ENCODE measurements around the gene MBTPS1. TPM values are rescaled to one million over a fixed set of nuclear protein-coding genes. Genes with fewer than 3 reads are reported as not detected.

The MBTPS1 gene
- total and polyA plus RNA-seq, 2 donors (not counting 1 experiment from before 2014, with no cell fraction given), result 80.3 to 109 TPM

- Histone ChIP-seq H3K4me1 (ENCODE audit: control insufficient read depth, extremely low read depth, insufficient read depth, low read length) (peaks cover 7% of the 10 kb centered on the region), H3K4me2 (ENCODE audit: extremely low read depth, insufficient read depth, low read length) (no peak overlapping the region), H3K27ac (ENCODE audit: insufficient read depth, low read length) (no peak overlapping the region), H3K9me3 (ENCODE audit: control insufficient read depth, insufficient read depth, low read depth, low read length) (no peaks in the 10 kb centered on the region), H3K27me3 (ENCODE audit: control insufficient read depth, insufficient read depth, low read length) (no peaks in the 10 kb centered on the region), H3K79me2 (ENCODE audit: control insufficient read depth, insufficient read depth, low read length) (peaks cover 4% of the 10 kb centered on the region), H4K20me1 (ENCODE audit: control insufficient read depth, extremely low read depth, insufficient read depth, low read length) (no peaks in the 10 kb centered on the region), H3K36me3 (ENCODE audit: control insufficient read depth, insufficient read depth, low read length) (peaks cover 3% of the 10 kb centered on the region), H2AFZ (ENCODE audit: low read length) (no peak overlapping the region), H3K4me3 (replicated peaks in 1 of 4; ENCODE audit: control extremely low read depth in 1 of 4, insufficient read depth in 1 of 4, low read depth in 3 of 4, low read length in 4 of 4) (no peak overlapping the region), H3K9ac (ENCODE audit: insufficient read depth, low read length) (no peak overlapping the region)
- TF ChIP-seq EZH2 (IDR thresholded peaks at IDR 0.05; ENCODE audit: low read length, missing control alignments) (no peak), CTCF (conservative IDR thresholded peaks at IDR 0.05 in 1 of 2, IDR thresholded peaks at IDR 0.05 in 1 of 2; ENCODE audit: low read depth in 1 of 2, low read length in 2 of 2) (no peak)
- DNase-seq (ENCODE audit: low read depth in 2 of 2), result peak; percentile 6 to 53
Measured at GRCh38 chr16:84098939-84099338, 17.8 kb downstream of the MBTPS1 start.

- Histone ChIP-seq H3K9ac (ENCODE audit: insufficient read depth, low read length) (no peak overlapping the region), H3K4me2 (ENCODE audit: extremely low read depth, insufficient read depth, low read length) (no peak overlapping the region), H3K79me2 (ENCODE audit: control insufficient read depth, insufficient read depth, low read length) (no peaks in the 10 kb centered on the region), H3K36me3 (ENCODE audit: control insufficient read depth, insufficient read depth, low read length) (peaks cover 8% of the 10 kb centered on the region), H3K9me3 (ENCODE audit: control insufficient read depth, insufficient read depth, low read depth, low read length) (no peaks in the 10 kb centered on the region), H4K20me1 (ENCODE audit: control insufficient read depth, extremely low read depth, insufficient read depth, low read length) (no peaks in the 10 kb centered on the region), H3K4me1 (ENCODE audit: control insufficient read depth, extremely low read depth, insufficient read depth, low read length) (peaks cover 7% of the 10 kb centered on the region), H2AFZ (ENCODE audit: low read length) (no peak overlapping the region), H3K4me3 (replicated peaks in 1 of 4; ENCODE audit: control extremely low read depth in 1 of 4, insufficient read depth in 1 of 4, low read depth in 3 of 4, low read length in 4 of 4) (no peak overlapping the region), H3K27me3 (ENCODE audit: control insufficient read depth, insufficient read depth, low read length) (no peaks in the 10 kb centered on the region), H3K27ac (ENCODE audit: insufficient read depth, low read length) (no peak overlapping the region)
- no peak for DNase-seq (ENCODE audit: low read depth in 2 of 2)
- TF ChIP-seq CTCF (conservative IDR thresholded peaks at IDR 0.05 in 1 of 2, IDR thresholded peaks at IDR 0.05 in 1 of 2; ENCODE audit: low read depth in 1 of 2, low read length in 2 of 2) (no peak), EZH2 (IDR thresholded peaks at IDR 0.05; ENCODE audit: low read length, missing control alignments) (no peak)
Measured at GRCh38 chr16:84096447-84097005, 20.2 kb downstream of the MBTPS1 start.

- no peak overlapping the region for H3K4me3 ChIP-seq (replicated peaks in 1 of 4; ENCODE audit: control extremely low read depth in 1 of 4, insufficient read depth in 1 of 4, low read depth in 3 of 4, low read length in 4 of 4)
- no peak overlapping the region for H3K27ac ChIP-seq (ENCODE audit: insufficient read depth, low read length)
- peaks cover 10% of the 10 kb centered on the region for H3K36me3 ChIP-seq (ENCODE audit: control insufficient read depth, insufficient read depth, low read length)
- no peak for DNase-seq (ENCODE audit: low read depth in 2 of 2)
- no peak overlapping the region for H2AFZ ChIP-seq (ENCODE audit: low read length)
- no peaks in the 10 kb centered on the region for H3K9me3 ChIP-seq (ENCODE audit: control insufficient read depth, insufficient read depth, low read depth, low read length)
- no peak overlapping the region for H3K9ac ChIP-seq (ENCODE audit: insufficient read depth, low read length)
- H3K79me2 ChIP-seq (ENCODE audit: control insufficient read depth, insufficient read depth, low read length), result no peaks in the 10 kb centered on the region
- no peaks in the 10 kb centered on the region for H3K27me3 ChIP-seq (ENCODE audit: control insufficient read depth, insufficient read depth, low read length)
- H3K4me2 ChIP-seq (ENCODE audit: extremely low read depth, insufficient read depth, low read length), result no peak overlapping the region
- H4K20me1 ChIP-seq (ENCODE audit: control insufficient read depth, extremely low read depth, insufficient read depth, low read length), result no peaks in the 10 kb centered on the region
- H3K4me1 ChIP-seq (ENCODE audit: control insufficient read depth, extremely low read depth, insufficient read depth, low read length), result peaks cover 7% of the 10 kb centered on the region
- TF ChIP-seq EZH2 (IDR thresholded peaks at IDR 0.05; ENCODE audit: low read length, missing control alignments), result no peak
- no peak for TF ChIP-seq CTCF (conservative IDR thresholded peaks at IDR 0.05 in 1 of 2, IDR thresholded peaks at IDR 0.05 in 1 of 2; ENCODE audit: low read depth in 1 of 2, low read length in 2 of 2)
Measured at GRCh38 chr16:84095466-84095865, 21.3 kb downstream of the MBTPS1 start.

All from fibroblast of lung (primary cell).